GM19324 (cell line): Measurements from ENCODE around the gene ABHD10.

ENCODE experiments used
- ATAC-seq: cut with Tn5 transposase; IDR thresholded peaks from one replicate; pipeline ENCODE4 v1.9.1; 2021; ENCODE audit warnings: mild to moderate bottlenecking, moderate library complexity; ENCODE audit not compliant: unreplicated experiment, low FRiP score

Gene ABHD10

DNA sequence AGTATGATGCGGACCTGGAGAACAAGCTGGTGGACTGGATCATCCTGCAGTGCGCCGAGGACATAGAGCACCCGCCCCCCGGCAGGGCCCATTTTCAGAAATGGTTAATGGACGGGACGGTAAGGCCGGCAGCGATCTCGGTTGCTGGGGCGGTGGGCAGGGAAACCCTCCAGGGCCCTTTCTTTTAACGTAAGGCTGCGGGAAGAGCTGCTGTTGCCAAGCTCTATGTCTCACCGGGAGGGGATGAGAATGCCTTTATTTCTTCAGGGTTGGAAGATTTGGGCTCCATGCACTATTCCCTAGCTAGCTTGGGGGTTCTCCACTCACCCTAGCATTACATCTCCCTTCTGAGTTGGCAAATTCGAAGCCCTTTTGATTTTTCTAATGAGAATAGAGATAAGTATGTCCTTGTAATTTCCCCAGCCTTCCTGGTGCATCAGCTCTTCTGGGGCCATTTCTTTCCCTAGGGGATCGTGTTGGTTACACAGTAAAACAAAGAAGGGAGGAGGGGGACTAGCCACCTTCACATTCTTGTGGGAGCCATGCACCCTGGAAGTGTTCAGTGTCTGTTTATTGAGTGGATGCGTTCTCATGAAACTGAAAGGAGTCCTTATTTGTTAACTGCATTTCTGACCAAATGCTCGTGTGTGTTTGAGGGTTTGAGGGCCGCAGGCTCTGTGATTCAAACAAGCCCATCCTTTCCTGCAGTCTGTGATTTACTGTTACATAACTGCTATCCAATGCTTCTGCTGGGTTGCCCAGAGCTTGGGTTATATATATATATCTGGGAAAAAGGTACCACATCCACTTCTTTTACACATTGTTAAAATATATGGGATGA is 20.9 kb downstream of the ABHD10 start:
- ATAC-seq, result no peak

DNA sequence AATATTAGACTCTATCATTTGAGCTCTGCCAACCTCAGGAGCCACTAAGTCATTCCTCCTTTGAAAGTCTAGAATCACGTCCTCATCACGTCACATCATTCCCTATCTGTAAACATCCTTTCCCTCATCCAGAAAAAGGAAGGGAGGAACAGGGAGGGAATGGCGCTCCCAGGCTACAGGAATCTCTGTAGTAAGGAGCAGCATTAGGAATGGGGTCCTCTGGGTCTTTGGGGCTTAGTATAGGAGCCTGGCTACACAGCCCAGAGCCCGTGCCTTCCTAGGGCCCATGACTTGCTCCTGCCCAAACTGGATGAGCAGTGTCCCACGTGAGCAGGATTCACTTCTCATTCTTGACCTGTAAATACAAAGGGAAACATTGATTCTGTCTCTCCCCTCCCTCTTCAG is 21.5 kb downstream of the ABHD10 start:
- no peak for ATAC-seq

DNA sequence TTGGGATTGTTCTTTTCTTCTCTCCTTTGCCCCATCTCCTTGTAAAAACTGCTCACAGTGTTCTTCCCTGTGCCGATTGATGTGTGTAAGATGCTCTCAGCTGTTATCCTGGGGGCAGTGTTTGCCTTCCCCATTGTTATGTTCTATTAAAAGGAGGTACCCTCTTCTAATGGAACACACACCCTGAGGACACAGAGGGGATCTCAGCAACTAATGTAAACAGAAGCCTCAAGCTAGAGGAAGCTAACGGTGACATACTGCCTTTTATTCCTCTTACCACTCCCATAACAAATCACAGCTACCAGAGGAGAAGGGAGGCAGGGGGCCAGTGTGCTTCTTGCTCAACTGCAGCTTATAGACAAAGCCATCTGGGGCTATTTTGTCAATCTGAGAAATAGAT is 22.1 kb downstream of the ABHD10 start:
- no peak for ATAC-seq

DNA sequence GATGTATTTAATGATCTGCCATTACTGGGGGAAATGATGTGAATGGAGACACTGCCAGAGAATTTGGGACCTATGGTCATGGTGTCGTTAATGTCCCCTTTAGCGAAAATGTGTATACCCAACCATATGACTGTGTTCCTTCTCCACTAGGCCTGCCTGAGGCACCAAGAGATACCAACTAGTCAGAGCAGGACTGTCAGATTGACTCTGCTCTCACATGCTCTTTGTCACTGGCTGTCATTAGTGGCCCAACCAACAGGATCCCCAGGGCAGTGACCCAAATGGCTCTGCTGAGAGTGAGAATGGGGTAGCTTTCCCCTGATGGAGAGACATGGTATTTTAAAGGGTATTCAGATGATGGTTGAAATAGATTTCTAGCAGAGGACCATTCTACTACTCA is 22.7 kb downstream of the ABHD10 start:
- ATAC-seq, result no peak

DNA sequence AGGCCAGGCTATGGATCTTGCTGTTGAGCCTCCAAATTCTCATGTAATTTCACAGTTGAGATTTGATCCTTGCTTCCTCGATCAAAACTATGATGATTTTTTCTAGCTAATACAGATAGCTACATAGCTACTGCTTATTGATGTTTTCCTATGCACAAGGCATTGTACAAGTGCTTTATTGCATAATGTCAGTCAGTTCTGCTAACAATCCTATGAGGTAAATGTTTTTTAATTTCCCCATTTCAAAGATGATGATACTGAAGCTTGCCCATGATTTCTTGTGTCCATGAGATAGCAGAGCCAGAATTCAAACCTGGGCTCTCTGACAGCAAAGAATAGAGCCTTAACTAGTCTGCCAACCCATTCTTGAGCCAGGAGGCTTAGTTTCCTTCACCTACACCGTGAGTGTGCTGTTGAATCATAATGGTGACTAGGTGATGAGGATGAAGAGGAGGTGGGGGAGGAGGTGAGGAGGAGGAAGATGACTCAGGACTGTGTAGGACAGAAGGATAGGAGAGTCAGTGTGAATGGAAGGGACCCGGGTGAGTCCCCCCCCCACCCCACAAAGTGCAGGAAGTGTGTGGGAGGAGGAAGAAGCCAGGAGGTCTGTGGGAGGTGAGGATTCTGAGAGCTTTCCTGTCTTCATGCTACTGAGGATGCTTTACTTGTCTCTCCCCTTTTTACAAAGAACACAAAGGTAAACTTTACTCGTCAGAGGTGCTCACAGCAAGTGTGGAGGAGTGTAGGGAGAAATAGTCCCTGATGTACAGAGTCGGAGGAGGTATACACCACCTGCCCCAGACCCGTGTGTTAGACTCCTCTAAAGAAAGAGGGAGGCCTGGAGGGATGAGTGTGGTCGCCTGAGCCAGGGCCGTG is 23.5 kb downstream of the ABHD10 start:
- no peak for ATAC-seq

DNA sequence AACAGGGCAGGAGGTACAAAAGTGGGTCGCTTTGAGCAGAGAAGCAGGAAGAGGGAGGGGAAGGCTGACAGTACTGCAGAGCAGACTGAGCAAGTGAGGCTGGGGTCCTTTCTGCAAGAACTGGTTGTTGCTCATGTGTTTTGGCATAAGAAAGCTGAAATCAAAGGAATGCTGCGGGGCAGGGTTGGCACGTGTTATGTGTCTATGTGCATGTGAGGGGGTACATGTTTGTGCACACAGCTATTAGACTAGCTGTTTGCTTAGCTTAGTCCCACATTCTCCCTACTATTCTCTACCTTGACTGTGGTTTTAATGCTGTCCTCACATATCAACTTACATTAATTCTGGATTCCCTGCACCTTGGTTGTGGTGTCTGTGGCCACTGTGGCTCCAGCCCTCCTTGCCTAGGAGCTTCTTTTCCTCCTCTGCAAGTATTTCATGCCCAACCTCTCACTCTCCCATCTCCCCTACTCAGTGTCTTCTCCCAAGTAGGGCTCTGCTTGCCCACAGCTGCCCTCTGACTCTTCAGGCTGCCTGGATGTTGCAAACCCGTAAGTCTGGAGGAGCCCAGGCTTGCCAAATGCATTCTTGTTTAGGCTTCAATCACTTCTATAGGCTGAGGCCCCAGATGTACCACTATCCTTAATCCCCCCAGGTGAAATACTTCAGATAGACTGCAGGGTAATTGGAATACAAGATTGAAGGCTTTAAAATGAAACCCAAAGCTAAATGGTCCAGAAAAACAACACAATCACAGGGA is 24.7 kb downstream of the ABHD10 start:
- ATAC-seq, result no peak

DNA sequence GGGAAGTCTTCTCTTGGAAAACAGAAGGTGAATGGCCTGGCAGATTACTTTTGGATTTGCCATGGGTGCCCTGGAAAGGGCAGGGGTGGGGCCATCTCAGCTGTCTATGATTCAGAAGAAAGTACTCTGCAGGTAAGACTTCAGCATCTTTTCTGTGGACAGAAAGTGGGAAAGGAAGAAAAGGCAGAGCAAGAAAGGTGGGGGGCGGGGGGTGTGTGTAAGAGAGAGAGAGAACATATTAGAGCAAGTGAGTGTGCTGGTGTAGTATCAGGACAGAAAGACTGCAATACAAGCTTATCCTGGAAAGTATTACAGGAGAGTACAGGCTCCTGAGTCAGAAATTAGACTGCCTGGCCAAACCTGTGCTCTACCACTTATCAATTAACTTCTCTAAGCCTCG is 25.4 kb downstream of the ABHD10 start:
- no peak for ATAC-seq

DNA sequence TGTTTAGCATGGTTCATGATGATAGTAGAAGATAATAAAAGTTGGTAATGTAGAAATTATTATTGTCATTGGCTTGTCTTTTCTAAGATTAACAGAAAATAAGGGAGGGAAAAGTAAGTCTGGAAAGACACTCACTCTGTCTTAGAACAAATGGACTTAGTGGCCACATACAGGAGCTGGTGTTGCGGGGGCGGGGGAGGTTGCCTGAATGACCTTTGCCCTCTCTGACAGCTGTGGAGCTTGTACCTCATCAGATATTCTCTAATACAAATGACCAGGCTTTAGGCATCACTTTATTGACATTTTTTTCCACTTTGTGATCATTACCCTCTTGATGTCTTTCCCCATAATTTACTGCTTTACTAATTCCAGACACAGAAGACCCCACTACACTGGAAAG is 25.8 kb downstream of the ABHD10 start:
- ATAC-seq, result no peak

DNA sequence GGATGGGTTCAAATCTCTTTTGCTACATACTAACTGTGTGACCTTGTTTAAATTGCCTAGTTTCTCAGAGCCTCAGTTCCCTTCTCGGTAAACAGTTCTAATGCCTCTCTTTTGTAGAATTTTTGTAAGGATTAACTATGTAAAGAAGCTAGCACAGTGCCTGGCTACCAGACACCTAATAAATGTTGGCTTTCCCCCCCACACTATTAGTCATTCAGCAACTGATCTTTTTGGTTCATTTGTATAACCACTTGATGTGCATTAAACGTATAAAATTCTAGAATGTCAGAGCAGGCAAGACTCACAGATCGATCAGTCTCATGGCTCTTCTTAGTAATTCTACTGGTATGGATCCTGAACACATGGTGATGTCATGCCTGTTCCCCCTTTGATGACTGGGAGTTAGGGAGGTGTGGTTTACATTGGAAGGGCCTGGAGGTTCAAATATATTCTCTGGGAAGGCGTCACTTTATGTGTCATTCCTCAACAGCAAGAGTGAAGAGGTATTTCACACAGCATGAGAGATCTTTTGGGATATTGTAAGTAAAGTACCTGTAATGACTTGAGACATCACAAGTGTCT is 26.4 kb downstream of the ABHD10 start:
- ATAC-seq, result no peak

DNA sequence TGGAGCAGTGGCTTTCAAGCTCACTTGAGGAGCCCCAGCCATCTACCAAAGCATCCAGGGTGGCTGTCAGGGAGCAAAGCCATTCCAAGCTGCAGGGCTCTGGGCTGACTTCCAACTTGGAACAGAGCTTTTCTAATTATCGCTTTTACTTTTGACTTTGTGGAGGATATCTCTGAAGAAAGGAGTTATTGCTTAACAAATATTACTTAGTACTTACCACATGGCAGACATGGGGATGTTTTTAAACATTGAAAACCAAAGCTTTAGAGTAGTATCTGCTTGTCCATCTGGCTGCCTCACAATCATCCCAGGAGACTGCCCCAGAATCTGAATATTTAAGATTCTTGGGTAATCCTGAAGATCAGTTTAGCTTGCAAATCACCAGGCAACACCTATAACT is 28.8 kb downstream of the ABHD10 start:
- no peak for ATAC-seq

DNA sequence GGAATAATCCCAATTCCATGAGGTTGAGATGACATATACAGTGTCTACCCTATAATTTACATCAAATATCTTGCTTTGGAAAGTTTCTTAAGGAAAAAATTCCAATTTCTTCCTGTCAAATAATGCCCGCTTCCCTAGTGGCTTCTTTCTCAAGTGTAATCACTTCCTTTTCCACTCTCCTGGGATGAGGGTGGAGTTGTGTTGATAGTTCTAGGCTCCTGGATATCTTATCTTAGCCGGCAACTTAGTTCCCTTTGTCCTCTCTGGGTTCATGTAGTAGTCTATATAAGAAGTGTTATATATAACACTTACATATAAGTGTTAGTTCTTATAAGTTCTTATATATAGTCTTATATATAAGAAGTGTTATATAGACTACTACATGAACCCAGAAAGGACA is 30.8 kb downstream of the ABHD10 start:
- no peak for ATAC-seq

DNA sequence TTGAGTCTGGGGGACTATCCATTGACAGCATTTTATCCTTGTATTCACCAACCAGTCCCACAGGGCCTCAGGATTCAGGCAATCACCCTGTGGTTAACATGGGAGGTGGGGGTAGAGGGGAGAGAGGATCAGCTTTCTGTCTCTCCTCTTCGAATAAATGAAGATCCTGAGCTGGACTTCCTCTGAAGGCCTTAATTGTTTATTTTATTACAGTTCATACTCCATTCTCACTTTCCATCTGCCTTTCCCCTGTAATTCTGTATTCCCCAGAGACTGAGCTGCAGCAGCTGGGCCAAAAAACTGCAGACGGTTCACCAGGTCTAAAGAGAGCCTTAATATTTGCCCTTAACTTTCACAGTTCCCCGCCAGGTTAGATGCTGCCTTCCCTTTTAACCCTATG is 31.8 kb downstream of the ABHD10 start:
- no peak for ATAC-seq

DNA sequence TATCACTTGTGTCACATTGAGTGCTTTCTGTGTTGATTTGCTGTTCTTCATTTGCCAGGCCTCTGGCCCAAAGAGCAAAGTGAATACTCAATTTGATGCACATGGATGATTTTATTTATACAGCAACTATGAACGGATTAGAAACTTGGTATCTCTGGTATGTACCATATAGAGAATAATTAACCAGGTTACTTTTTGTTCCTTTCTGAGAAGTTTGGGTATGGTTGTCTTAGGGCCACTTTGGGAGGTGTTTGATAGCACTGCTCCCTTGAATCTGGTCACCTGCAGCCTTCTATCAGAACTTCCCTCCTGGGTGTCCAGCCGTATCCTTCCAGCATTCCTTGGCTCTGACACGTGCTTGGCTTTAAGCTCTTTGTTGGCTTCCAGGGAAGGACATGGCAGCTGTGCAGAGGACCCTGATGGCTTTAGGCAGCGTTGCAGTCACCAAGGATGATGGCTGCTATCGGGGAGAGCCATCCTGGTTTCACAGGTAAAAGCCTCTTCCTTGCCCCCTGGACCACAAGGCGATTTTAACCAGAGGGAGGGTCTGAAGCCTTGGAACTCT is 32.6 kb downstream of the ABHD10 start:
- no peak for ATAC-seq

DNA sequence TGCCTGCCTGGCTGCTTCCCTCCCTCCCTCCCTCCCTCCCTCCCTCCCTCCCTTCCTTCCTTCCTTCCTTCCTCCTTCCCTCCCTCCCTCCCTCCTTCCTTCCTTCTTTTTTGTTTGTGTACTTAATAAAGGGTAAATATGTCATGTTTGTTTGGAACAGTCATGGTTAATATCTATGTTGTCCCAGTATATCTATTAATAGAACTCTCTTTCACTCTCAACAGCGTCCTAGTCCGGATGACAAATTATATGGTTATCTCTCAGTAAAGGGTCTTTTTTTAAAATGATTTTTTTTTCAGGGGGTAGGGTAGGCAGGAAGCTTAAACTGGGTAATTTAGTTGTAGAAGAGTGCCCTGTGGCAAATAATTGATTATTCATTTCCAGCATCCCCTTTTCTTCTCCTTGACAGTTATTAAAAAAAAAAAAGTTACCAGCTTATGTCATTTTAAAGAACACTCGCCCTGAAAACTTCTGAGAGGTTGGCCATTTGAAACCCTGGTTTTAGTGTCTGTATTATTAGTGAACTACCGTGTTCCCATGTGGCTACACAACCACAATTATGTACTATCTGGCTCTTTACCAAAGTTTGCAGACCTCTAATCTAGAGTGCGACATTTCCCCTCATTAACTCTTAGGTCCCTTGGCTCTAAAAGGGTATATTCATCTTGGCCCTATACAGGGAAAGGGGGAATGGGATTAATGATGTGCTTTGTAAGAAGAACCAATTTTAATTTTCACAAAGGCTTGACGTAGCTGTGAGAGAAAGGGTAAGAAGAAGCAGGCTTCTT is 33.6 kb downstream of the ABHD10 start:
- no peak for ATAC-seq

DNA sequence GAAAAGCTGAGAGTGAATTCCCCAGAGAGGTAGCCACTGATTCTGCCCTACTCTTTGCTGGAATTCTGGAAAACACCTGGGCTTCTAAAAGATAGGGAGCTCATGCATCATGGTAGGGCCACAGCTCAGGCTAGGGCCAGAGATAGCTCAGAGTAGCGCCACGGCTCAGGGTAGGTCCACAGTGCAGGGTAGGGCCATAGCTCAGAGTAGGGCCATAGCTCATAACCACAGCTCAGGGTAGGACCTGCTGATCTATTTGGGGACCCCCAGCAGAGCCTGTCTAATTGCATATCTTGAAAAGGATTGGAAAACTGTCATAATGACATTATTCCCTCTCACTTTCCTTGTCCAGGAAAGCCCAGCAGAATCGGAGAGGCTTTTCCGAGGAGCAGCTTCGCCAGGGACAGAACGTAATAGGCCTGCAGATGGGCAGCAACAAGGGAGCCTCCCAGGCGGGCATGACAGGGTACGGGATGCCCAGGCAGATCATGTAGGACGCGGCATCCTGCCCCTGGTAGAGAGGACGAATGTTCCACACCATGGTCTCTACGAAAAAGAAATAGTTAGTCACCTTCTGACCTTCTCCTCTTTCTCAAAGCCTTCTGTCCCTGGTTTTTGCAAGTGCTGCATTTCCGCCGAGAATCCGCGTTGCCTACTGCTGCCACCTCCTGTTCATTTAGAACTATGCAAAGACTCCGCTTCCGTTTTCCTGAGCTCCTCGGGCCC is 34.4 kb downstream of the ABHD10 start:
- peak; percentile 67 for ATAC-seq

DNA sequence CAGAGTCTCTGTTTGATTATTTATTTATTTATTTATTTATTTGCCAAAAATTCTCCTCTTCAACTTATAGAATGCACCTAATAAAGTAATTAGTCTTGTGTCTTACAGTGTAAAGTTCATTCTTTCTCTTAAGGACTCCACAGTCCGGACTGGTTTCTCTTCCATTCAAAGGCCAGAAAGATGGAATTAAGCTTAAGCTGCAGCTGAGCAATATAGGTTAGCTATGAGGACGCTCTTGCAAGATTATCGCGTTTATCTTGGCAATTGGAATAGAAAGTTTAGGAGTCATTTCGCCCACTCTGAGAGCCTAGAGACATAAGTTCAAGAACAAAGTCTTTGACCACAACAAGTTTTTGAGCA is 34.9 kb downstream of the ABHD10 start:
- no peak for ATAC-seq

DNA sequence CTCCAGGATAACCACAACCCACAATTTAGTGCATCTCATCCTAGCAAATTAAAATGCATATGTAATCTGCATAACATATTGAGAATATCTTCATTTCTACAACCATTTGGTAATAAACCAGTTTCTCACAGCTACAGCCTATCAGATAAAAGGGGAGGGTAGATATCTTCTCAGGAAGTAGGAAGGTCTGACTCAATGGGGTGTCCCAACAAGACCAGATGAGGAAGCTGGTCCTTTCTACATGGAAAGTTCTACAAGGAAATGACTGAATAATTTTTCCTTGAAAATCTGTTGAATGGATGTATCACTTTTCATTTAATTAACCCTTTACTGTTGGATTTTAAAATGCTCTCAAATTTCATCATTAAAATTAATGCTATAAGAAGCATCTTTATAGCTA is 38.3 kb downstream of the ABHD10 start:
- no peak for ATAC-seq

DNA sequence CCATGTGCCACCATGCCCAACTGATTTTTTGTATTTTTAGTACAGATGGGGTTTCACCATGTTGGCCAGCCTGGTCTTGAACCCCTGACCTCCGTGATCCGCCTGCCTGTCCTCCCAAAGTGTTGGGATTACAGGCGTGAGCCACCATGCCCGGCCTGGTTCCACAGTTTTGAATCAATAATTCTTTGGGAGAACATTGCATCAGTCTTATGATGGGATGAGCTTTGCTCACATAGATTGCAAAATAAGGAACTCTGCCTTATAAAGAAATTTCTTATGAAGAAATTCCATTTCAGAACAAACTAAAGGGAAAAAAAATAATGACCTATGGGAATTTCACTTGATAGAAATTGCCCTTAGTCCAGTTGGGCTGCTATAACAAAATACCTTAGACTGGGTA is 39.9 kb downstream of the ABHD10 start:
- ATAC-seq, result no peak

DNA sequence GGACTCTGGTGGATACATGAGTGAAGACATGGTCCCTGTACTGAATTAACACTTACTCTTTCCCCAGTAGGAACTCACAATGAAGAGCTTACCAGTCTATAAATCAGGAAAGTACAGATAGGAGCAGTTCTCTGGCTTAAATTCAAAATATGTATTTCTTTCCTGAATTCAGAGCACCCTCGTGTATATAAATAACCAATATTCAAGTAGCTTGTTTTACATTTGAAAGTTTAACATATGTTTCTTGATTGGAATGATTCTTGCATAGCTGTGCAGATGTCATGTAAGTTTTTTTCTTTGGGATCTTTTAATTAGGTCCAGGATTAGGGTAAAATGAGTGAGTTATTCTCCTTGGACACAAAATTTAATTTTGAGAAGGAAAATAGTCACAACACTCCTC is 40.9 kb downstream of the ABHD10 start:
- no peak for ATAC-seq
